Measurements from ENCODE around the gene NCBP2L. TPM values are rescaled to one million over a fixed set of nuclear protein-coding genes. Genes with fewer than 3 reads are reported as not detected.

NCBP2L gene
- total and polyA plus RNA-seq, 2 donors (not counting 3 experiments of a cell fraction or from before 2014, with no cell fraction given) = not detected

- H3K4me3 ChIP-seq (replicated peaks in 1 of 3; ENCODE audit: insufficient read depth in 1 of 3, low read depth in 1 of 3, low read length in 3 of 3) = no peak overlapping the region
- TF ChIP-seq FOS (IDR thresholded peaks at IDR 0.05; ENCODE audit: borderline replicate concordance, insufficient read depth, low read length) = no peak
- no peak for TF ChIP-seq CTCF (IDR thresholded peaks at IDR 0.05; ENCODE audit: extremely low read depth in 1 of 2, insufficient read depth in 1 of 2, low read depth in 1 of 2, low read length in 2 of 2)
- no peak for TF ChIP-seq POLR2A (IDR thresholded peaks at IDR 0.05; ENCODE audit: low read depth, low read length)
- TF ChIP-seq GATA2 (IDR thresholded peaks at IDR 0.05; ENCODE audit: insufficient read depth, insufficient read length, low read depth, low read length) = no peak
- TF ChIP-seq EZH2 (IDR thresholded peaks at IDR 0.05; ENCODE audit: borderline replicate concordance, low read depth, low read length, severe bottlenecking) = no peak
- no peak for TF ChIP-seq MAX (IDR thresholded peaks at IDR 0.05; ENCODE audit: insufficient read depth, insufficient read length)
- TF ChIP-seq POLR2AphosphoS5 (IDR thresholded peaks at IDR 0.05; ENCODE audit: insufficient read depth, low read depth, low read length) = no peak
- no peak for TF ChIP-seq MYC (IDR thresholded peaks at IDR 0.05; ENCODE audit: low read depth, low read length)
- TF ChIP-seq JUN (IDR thresholded peaks at IDR 0.05; ENCODE audit: borderline replicate concordance, insufficient read depth, insufficient read length, low read depth) = no peak
- H3K27ac ChIP-seq (ENCODE audit: insufficient read depth, low read depth, low read length) = no peak overlapping the region
- H3K4me2 ChIP-seq (ENCODE audit: insufficient read depth, low read length) = no peak overlapping the region
- DNase-seq (ENCODE audit: low read depth, low spot score) = no peak
- H3K9me3 ChIP-seq (replicated peaks; ENCODE audit: control insufficient read depth, insufficient read depth, low read length) = no peaks in the 10 kb centered on the region
- H3K9ac ChIP-seq (replicated peaks; ENCODE audit: extremely low read depth, insufficient read depth, low read length) = no peak overlapping the region
- intact Hi-C loops (cut with micrococcal nuclease) = no loop called here
- H3K79me2 ChIP-seq (ENCODE audit: control insufficient read depth, insufficient read depth, low read length) = no peaks in the 10 kb centered on the region
- no peaks in the 10 kb centered on the region for H3K27me3 ChIP-seq (ENCODE audit: control insufficient read depth in 2 of 2, insufficient read depth in 2 of 2, low read length in 2 of 2)
- H4K20me1 ChIP-seq (replicated peaks; ENCODE audit: control insufficient read depth, extremely low read depth, insufficient read depth, low read length) = no peaks in the 10 kb centered on the region
- FAIRE-seq = no peak
- H2AFZ ChIP-seq (ENCODE audit: low read depth, low read length) = no peak overlapping the region
- POLR2A ChIA-PET = no interaction called here
- dilution Hi-C loops (cut with MboI; ENCODE audit: extremely low pct_ligation_motif_present, low sequenced_read_pairs) = no loop called here
- CTCF ChIA-PET = no interaction called here
- peaks cover 7% of the 10 kb centered on the region for H3K4me1 ChIP-seq (ENCODE audit: control insufficient read depth, extremely low read depth, insufficient read depth, low read length)
- BruUV-seq (replicated peaks) = no TSS peak
- no peaks in the 10 kb centered on the region for H3K9me1 ChIP-seq (replicated peaks; ENCODE audit: control insufficient read depth, extremely low read depth, insufficient read depth, low read length)
- H3K36me3 ChIP-seq (ENCODE audit: control insufficient read depth in 2 of 2, extremely low read depth in 1 of 2, insufficient read depth in 2 of 2, low read length in 2 of 2) = no peaks in the 10 kb centered on the region
Measured at GRCh38 chrX:107818900-107819521, 41.5 kb downstream of the NCBP2L start.

Measured in endothelial cell of umbilical vein (primary cell).